ENCODE results near the gene PRICKLE3.

PRICKLE3 gene

DNA sequence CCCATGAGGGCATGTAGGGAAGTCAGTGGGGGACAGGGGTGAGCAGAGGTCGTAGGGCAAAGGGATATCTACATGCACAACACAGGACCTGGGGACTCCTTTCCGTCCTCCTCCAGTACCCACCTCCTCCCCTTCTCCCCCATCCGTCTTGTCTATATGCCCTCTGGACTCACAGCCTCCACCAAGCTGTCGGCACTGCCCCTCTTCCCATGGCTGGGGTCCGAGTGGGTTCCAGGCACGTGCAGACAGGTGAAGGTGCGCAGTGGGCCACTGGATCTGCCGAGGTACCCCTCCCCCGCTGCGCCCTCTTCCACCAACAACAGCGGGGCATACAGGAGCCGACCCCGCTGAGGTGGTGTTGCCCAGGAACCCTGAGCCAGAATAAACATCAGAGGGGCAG, 19.3 kb upstream of the PRICKLE3 start:
- no peaks in the 10 kb centered on the region for H3F3A ChIP-seq (ENCODE audit: insufficient read depth, low read length)
- no peaks in the 10 kb centered on the region for H3K9me2 ChIP-seq (ENCODE audit: low read depth, low read length)
- no peaks in the 10 kb centered on the region for H3K27me3 ChIP-seq (ENCODE audit: insufficient read depth, low read length)
- no peak overlapping the region for H3K9ac ChIP-seq (ENCODE audit: low read length)
- no peaks in the 10 kb centered on the region for H3K79me2 ChIP-seq (ENCODE audit: insufficient read depth, low read length)
- H3K4me2 ChIP-seq (ENCODE audit: low read length), result no peak overlapping the region
- peaks cover 3% of the 10 kb centered on the region for H3K4me1 ChIP-seq (ENCODE audit: insufficient read depth, low read length, severe bottlenecking)
- no peaks in the 10 kb centered on the region for H3K36me3 ChIP-seq (ENCODE audit: insufficient read depth, low read length)
- no peak overlapping the region for H2AFZ ChIP-seq (ENCODE audit: low read length)
- no peaks in the 10 kb centered on the region for H4K20me1 ChIP-seq (ENCODE audit: insufficient read depth, low read length)
- TF ChIP-seq EZH2 (IDR thresholded peaks at IDR 0.05; ENCODE audit: borderline replicate concordance, low read length), result no peak
- TF ChIP-seq, protein P1, sequence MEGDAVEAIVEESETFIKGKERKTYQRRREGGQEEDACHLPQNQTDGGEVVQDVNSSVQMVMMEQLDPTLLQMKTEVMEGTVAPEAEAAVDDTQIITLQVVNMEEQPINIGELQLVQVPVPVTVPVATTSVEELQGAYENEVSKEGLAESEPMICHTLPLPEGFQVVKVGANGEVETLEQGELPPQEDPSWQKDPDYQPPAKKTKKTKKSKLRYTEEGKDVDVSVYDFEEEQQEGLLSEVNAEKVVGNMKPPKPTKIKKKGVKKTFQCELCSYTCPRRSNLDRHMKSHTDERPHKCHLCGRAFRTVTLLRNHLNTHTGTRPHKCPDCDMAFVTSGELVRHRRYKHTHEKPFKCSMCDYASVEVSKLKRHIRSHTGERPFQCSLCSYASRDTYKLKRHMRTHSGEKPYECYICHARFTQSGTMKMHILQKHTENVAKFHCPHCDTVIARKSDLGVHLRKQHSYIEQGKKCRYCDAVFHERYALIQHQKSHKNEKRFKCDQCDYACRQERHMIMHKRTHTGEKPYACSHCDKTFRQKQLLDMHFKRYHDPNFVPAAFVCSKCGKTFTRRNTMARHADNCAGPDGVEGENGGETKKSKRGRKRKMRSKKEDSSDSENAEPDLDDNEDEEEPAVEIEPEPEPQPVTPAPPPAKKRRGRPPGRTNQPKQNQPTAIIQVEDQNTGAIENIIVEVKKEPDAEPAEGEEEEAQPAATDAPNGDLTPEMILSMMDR (IDR thresholded peaks at IDR 0.05; ENCODE audit: low read length), result no peak
- no peak overlapping the region for H3K4me3 ChIP-seq (ENCODE audit: low read depth, low read length, poor library complexity, severe bottlenecking)
- no peaks in the 10 kb centered on the region for H3K9me3 ChIP-seq (ENCODE audit: low read length)
- H3K27ac ChIP-seq (ENCODE audit: low read depth, low read length, poor library complexity, severe bottlenecking), result no peak overlapping the region

DNA sequence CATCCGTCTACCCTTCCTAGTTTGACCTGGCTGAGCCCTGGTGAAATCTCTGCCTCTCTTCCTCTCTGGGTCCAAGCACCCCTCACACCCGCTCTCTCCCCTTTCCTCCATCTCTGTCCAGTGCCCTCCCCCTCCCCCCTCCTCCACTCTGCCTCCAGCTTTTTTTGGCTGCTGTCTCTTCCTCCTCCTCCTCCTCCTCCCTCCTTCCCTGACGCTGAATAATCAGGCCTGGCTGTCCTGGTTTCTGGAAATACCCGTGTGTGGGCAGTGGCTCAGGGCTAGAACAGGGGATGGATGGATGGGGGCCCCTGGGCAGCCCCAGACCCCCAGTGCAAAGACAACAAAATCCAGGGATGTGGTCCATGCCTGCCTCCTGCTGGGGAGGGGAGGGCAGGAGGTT, 18.5 kb upstream of the PRICKLE3 start:
- no peaks in the 10 kb centered on the region for H3K9me3 ChIP-seq (ENCODE audit: low read length)
- no peaks in the 10 kb centered on the region for H3K79me2 ChIP-seq (ENCODE audit: insufficient read depth, low read length)
- H3K4me3 ChIP-seq (ENCODE audit: low read depth, low read length, poor library complexity, severe bottlenecking), result no peak overlapping the region
- no peaks in the 10 kb centered on the region for H3F3A ChIP-seq (ENCODE audit: insufficient read depth, low read length)
- H3K4me2 ChIP-seq (ENCODE audit: low read length), result no peak overlapping the region
- no peak for TF ChIP-seq EZH2 (IDR thresholded peaks at IDR 0.05; ENCODE audit: borderline replicate concordance, low read length)
- TF ChIP-seq, protein P1 (IDR thresholded peaks at IDR 0.05; ENCODE audit: low read length), result no peak
- H3K27ac ChIP-seq (ENCODE audit: low read depth, low read length, poor library complexity, severe bottlenecking), result no peak overlapping the region
- peaks cover 8% of the 10 kb centered on the region for H3K4me1 ChIP-seq (ENCODE audit: insufficient read depth, low read length, severe bottlenecking)
- H2AFZ ChIP-seq (ENCODE audit: low read length), result no peak overlapping the region
- H3K9me2 ChIP-seq (ENCODE audit: low read depth, low read length), result no peaks in the 10 kb centered on the region
- no peaks in the 10 kb centered on the region for H3K27me3 ChIP-seq (ENCODE audit: insufficient read depth, low read length)
- no peaks in the 10 kb centered on the region for H3K36me3 ChIP-seq (ENCODE audit: insufficient read depth, low read length)
- no peaks in the 10 kb centered on the region for H4K20me1 ChIP-seq (ENCODE audit: insufficient read depth, low read length)
- H3K9ac ChIP-seq (ENCODE audit: low read length), result no peak overlapping the region

DNA sequence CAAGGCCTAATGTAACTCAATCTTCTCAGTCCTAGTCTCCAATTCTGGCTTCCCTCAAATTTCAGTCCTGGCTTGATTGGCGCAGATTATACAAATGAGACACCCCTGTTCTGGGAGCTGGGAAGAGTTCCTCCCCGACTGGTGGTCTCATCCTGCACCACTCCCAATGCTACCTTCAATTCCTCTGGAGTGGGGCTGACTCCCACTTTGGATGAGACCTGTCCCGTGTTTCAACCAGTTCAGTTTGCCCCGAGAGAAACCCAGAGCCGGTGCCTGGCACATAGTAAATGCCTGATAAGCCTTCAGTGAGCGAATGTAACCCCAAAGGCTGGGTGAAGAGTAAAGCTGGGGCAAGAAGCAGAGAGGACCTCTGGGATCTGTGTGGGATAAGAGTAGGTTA, 17.8 kb upstream of the PRICKLE3 start:
- Histone ChIP-seq H3K79me2 (ENCODE audit: insufficient read depth, low read length) (no peaks in the 10 kb centered on the region), H2AFZ (ENCODE audit: low read length) (no peak overlapping the region), H3K27me3 (ENCODE audit: insufficient read depth, low read length) (no peaks in the 10 kb centered on the region), H3K27ac (ENCODE audit: low read depth, low read length, poor library complexity, severe bottlenecking) (no peak overlapping the region), H4K20me1 (ENCODE audit: insufficient read depth, low read length) (no peaks in the 10 kb centered on the region), H3F3A (ENCODE audit: insufficient read depth, low read length) (no peaks in the 10 kb centered on the region), H3K9me3 (ENCODE audit: low read length) (no peaks in the 10 kb centered on the region), H3K4me2 (ENCODE audit: low read length) (no peak overlapping the region), H3K36me3 (ENCODE audit: insufficient read depth, low read length) (no peaks in the 10 kb centered on the region), H3K4me1 (ENCODE audit: insufficient read depth, low read length, severe bottlenecking) (peaks cover 10% of the 10 kb centered on the region), H3K9ac (ENCODE audit: low read length) (no peak overlapping the region), H3K4me3 (ENCODE audit: low read depth, low read length, poor library complexity, severe bottlenecking) (no peak overlapping the region), H3K9me2 (ENCODE audit: low read depth, low read length) (no peaks in the 10 kb centered on the region)
- TF ChIP-seq, protein P1 (IDR thresholded peaks at IDR 0.05; ENCODE audit: low read length), result no peak
- TF ChIP-seq EZH2 (IDR thresholded peaks at IDR 0.05; ENCODE audit: borderline replicate concordance, low read length), result no peak

All from OCI-LY1 (cell line).